ENCODE data around the gene TRIO.

TRIO gene

DNA sequence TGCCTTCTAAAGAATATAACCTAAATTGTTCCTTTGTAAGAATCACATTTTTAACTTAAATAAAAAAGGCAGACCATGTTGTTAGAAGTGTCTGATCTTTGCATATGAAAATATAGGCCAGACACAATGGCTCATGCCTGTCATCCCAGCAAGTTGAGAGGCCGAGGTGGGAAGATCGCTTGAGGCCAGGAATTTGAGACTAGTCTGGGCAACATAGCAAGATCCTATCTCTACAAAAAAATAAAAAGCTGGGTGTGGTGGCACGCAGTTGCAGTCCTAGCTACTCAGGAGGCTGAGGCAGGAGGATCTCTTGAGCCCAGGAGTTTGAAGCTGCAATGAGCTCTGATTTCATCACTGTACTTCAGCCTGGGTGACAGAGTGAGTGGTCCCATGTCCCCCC, 37.3 kb downstream of the TRIO start:
- peak overlapping the region; percentile 93 for H3K27ac ChIP-seq
- no peak for DNase-seq (ENCODE audit: low read depth, low spot score)

DNA sequence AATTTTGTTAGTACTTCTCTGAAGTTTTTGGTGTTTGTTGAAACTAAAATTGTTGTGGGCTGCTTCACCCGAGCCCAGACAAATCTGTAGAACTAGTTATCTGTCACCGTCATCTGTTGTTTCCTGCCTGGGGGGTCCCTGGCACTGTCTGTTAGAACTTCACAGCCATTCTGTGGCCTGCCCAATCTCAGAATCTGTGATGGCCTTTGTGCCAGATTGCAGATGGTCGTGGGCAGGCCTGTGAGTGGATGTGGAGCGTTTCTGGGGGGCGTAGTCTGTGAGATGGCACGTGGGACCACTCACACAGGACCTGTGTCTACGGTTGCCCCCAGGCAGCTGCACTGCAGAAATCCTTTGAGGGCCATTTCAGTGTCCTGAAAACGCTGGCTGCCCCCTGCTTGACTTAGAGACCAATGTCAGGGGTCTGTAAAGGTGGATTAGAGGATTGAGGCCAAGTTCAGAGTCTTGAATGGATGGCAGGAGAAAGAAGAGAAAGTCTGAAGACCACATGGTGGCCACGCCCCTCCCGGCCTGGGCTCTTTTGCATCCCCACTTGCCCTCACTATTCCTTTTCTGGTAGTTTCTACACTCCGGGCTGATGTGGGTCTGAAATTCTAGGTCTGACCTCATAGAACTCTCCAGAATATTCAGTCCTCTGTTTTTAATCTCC, 38.3 kb downstream of the TRIO start:
- no peak for DNase-seq (ENCODE audit: low read depth, low spot score)
- H3K27ac ChIP-seq, result peak overlapping the region; percentile 93

DNA sequence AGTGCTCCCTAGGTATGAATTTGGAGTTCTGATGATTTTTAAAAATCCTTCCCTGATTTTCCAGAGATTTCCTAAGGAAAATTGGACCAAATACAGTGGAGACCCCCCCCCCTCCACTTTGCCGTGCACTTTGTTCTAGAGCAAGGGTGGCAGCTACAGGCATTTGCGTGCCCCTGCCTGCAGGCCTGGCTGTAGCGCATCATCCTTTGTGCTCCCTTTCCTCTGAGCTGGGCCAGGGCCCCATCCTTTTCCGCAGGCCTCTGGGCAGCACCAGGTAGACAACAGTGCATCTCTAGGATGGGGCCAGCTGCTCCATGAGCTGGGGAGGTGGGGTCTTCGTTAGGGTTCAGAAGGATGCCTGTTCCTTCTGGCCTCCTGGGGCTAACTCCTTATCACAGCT, 39.6 kb downstream of the TRIO start:
- no peak for DNase-seq (ENCODE audit: low read depth, low spot score)
- H3K27ac ChIP-seq, result peak overlapping the region; percentile 93

DNA sequence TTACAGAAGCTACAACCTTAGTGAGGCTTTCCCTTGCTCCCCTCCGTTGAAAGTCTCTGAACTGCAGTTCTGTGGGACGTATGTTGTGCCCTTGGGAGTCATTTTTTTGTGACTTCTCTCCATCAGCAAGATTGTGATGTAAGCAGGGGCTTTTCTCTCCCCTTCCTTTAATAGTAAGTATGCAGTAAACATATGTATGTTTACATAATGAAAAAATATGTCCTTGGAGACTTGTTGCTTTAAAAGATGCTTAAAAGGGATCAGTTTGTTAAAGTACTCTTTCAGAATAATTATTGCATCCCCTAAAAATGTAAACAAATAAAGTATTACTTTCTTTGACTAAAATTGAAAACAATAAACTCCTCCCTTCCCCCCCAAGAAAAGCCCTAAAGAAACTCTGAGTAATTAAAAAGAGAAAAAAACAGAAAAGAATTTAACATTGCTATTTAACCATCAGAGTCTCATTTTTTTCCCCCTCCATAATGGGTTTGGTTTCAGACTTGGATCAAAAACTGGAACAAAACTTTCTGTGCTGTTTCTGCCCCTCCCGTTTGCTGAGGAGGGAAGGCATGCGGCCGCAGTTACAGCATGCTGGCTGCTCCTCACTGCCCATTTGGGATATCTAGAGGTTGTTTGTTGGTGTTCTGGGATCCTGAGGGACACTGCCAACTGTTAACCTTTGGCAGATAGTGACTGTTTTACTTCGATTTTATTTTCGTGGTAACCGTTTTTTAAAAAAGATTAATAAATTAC, 40.2 kb downstream of the TRIO start:
- peak overlapping the region; percentile 93 for H3K27ac ChIP-seq

DNA sequence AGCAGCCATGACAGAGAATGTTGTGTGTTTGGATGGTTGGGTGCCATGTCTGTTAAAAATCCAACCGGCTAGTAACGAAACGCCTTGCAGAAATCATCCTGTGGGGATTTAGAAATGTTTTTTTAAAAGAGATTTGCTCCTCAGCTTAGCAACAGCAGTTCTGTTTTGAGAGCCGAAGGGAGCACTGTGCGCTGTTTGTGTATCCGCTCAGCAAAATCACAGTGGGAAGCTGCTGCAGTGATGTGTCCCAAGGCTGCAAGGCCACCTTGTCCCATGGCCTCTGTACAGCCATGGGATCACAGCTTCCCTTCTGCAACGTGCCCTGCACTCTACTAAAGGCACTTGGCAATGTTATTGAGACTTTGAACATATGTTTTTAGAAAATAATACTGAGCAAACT, 40.9 kb downstream of the TRIO start:
- DNase-seq (ENCODE audit: low read depth, low spot score), result no peak
- peak overlapping the region; percentile 93 for H3K27ac ChIP-seq

More for the DNA sequence above, 40.2 kb downstream of the TRIO start:
- DNase-seq (ENCODE audit: low read depth, low spot score), result no peak

DNA sequence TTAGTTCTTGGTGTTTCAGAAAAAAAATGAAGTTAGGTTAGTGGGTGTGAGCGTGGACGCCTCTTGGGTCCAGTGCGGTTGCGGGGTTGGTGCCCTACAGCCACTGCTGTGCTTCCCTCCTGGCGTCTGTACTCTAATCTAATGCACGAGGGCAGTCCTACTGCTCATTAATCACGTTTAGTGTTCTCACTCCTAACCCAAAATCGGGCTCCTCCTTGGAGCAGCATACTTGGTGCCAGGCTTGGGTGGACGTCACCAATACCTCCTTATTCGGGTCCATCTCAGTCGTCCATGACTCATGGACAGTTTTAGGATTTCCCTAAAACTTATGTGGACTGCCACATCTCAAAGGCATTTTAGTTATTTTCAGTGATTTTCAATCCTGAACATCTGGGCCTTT, 41.6 kb downstream of the TRIO start:
- H3K27ac ChIP-seq, result peak overlapping the region; percentile 93
- DNase-seq (ENCODE audit: low read depth, low spot score), result no peak

DNA sequence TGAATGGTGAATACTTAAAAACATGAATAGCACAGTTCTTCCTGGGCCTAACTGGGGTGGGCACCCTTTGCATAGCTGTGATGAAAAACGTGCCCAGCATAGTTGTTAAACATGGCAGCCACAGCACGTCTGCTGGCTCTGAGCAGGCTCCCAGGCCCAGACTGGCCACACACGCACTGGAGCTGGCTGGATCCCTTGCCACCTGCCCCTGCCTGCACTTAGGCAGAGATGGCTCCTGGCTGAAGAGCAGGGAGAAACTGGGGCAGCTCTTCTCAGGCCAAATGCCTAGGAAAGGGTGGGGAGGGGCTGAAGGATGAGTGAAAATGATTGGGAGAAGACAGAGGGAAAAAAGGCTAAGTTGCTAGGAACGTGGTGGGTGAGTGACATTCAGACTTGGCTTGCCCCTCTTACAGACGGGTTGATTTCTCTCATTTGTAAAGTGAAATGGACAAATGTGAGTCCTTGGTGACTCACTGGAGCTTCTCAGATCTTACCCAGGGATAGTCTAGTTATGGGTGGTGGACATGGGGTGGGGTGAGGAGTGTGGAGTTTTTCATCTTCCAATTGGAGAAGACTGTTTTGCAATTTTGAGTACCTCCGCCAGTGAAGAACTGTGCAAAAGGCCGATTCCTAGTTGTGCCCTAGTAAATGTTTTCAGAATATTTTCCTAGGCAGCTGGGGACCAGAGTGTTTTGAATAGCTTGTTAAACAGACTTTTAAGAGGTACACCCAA, 42.4 kb downstream of the TRIO start:
- DNase-seq (ENCODE audit: low read depth, low spot score), result no peak

DNA sequence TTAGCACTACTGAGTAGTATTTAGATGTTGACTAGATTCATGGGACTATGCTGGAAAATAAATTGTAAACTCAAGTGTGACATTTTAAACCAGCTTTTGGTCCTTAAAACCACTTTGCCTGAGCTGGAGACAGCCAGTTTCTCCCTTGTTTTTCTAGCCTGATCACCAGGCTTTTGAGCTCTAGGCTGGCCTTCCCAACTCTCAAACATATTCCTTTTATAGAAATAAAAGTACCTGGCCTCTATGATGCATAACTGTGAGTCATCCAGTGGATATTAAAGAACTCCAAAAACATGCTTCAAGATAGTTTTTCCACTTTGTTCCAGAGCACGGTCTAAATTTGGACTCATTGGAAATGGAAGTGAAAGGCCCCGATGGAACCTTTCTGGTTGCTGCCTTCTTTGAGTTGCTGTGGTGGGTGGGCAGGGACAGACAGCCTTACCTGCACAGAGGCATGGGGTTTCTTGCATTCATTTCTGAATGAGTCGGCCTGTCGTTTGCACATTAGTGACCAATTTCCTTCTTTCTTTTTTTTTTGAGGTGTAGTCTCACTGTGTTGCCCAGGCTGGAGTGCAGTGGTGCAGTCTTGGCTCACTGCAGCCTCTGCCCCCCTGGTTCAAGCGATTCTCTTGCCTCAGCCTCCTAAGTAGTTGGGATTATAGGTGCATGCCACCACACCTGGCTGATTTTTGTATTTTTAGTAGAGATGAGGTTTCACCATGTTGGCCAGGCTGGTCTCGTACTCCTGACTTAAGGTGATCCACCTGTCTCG, 43.1 kb downstream of the TRIO start:
- peak overlapping the region; percentile 93 for H3K27ac ChIP-seq
- no peak for DNase-seq (ENCODE audit: low read depth, low spot score)

More for the DNA sequence above, 42.4 kb downstream of the TRIO start:
- peak overlapping the region; percentile 93 for H3K27ac ChIP-seq

DNA sequence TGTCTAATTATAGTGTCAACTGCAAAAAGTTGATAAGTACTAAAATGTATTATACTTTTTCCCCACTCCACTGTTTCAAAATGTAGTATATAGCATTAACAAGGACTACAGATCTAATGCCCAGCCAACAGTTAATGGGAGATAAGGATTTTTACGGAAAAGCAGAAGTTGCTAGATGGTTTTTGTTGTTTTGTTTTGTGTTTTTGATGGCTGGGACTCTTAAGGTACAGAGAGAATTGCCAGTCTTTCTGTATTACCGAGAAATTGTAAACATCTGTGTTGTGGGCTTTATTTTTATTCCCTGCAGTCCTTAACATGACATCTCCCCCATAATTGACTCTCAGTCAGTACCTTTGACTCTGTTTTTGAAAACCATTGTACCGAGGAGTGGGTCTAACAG, 44.0 kb downstream of the TRIO start:
- peak overlapping the region; percentile 93 for H3K27ac ChIP-seq
- DNase-seq (ENCODE audit: low read depth, low spot score), result no peak

DNA sequence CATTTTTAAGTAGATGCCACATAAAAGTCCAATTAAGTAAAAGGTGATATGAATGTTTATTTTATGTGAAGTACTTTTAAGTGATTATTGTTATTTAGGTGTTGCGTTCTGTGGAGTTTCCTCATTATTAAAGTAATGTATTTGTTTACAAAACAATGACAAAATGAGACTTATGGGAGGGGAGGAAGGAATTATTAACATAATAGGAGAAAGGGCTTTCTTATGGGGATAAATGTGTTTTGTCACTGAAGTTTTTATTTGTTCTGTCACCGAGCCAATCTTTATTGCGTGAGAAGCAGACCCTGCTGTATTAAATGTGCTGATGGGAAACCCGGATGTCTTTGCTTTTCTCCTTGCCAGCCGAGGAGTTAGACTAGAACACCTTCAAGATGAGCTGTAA, 44.5 kb downstream of the TRIO start:
- peak overlapping the region; percentile 93 for H3K27ac ChIP-seq
- no peak for DNase-seq (ENCODE audit: low read depth, low spot score)

DNA sequence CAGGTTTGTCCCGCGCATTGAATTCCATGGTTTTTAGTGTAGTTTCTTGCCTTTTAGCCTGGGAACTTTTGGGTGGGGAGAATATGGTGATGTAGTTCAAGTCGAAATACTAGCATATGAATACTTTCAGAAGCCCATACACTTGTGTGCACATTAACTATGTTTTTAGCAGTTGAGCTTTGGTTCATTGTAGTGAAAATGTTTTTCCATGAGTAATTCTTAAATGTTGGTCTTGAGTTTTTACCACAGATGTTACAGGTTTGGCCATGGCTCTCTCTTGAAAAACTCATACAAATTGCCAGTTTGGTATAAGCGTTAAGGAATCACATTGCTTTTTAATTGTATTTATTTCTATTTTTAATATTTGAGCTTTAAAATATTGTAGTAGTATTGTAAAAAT, 45.6 kb downstream of the TRIO start:
- H3K27ac ChIP-seq, result peak overlapping the region; percentile 93
- no peak for DNase-seq (ENCODE audit: low read depth, low spot score)

DNA sequence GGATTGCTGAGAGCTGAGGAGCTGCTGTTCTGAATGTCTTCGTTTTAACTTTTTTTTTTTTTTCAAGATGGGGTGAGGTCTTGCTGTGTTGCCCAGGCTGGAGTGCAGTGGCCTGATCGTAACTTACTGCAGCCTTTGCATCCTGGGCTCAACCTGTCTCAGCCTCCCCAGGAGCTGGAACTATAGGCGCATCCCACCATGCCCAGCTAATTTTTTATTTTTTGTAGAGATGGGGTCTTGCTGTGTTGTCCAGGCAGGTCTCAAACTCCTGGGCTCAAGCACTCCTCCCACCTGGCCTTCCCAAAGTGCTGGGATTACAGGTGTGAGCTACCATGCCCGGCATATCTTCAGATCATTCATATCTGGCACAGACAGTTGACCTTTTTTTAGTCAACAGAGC, 46.5 kb downstream of the TRIO start:
- H3K27ac ChIP-seq, result peak overlapping the region; percentile 93
- no peak for DNase-seq (ENCODE audit: low read depth, low spot score)

DNA sequence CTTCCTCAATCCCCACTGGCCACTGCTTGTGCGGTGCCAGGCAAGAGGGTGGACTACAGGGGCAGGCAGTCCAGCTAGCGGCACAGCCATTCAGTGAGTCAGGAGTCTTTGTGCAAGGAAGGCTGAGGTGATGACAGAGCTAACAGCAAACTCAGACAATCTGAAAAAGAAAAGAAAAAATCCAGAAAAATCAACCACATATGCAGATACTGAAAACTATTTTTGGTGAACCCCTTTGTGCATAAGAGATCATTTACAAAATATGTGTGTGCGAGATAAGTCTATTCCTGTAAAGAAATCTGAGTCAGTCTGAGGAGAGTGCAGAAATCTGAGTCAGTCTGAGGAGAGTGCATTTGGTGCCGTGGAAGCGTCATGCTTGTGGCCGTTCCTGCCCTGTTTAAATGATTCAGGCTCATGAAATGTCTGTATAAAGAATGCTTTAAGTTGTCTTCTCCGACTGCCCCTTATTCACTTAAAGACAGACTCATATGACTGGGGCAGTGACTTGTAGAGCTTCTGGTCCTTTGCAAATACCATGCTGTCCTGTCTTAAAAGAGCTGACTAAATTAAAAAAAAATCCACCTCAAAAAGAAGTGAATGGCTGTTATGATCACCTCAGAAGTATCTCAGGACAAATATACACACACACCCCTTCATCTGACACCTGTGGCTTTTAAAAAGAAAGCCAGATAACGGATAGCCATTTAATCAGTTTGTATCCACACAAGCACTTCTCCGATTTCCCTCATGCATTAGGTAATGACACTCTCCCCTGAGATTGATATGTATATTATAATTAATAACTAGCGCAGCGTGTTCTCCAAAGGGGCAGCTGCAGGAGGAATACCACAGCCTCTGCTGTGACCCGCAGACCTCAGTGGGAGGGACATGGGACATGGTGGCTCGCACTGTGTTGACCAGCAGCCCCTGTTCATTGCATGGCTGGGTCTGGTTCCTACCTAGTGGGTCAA, 47.3 kb downstream of the TRIO start:
- peak overlapping the region; percentile 93 for H3K27ac ChIP-seq
- peak; percentile 87 for DNase-seq (ENCODE audit: low read depth, low spot score)

DNA sequence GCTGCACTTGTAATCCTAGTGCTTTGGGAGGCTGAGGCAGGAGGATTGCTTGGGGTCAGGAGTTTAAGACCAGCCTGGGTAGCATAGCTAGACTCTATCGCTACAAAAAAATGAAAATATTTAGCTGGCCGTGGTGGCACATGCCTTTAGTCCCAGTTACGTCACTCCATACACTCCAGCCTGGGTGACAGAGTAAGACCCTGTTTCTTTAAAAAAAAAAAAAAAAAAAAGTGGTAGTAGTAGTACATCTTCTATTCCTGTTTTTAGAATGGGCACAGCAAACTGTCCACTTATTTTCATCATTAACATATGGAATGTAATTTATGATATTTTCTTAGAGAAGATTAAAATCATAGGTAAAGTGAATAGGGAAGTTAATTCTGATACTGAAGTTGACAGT, 48.2 kb downstream of the TRIO start:
- no peak for DNase-seq (ENCODE audit: low read depth, low spot score)
- H3K27ac ChIP-seq, result peak overlapping the region; percentile 93

DNA sequence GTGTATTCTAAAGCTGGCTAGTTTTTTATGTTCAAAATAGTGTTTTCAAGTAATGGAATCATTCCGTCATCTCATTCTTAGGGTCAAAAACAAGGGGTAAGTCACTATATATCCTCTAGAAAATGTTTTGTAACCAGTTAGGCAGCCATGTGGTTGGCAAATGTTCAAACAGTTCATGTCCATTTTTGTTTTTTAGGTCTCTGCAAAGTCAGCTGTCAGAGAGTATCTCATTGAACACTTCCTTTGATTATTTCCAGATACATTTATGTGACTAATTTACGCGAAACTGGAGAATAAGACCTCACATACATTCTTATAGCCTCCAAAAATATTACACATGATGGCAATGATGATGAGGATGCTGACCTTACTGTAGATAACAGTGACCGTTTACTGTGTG, 50.4 kb downstream of the TRIO start:
- no peak for DNase-seq (ENCODE audit: low read depth, low spot score)
- H3K27ac ChIP-seq, result no peak overlapping the region

DNA sequence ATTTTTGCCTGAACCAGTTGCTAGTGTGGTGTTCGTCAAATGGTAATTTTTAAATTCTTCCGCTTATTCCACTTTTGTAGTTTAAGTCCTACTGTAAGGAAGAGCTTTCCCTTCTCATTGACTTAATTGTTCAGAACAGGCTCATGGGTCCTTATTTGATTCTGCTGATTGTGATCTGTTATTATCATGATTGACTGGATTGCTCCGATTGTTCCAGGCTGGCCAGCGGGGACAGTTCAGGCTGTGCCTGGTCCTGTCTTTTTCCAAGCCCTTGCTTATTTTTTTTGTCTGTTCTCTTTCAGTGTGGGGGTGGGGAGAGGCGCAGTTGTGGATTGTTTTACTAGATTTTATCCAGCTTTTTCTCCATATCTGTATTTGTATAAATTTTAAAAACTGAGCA, 52.4 kb downstream of the TRIO start:
- DNase-seq (ENCODE audit: low read depth, low spot score), result no peak
- no peak overlapping the region for H3K27ac ChIP-seq

DNA sequence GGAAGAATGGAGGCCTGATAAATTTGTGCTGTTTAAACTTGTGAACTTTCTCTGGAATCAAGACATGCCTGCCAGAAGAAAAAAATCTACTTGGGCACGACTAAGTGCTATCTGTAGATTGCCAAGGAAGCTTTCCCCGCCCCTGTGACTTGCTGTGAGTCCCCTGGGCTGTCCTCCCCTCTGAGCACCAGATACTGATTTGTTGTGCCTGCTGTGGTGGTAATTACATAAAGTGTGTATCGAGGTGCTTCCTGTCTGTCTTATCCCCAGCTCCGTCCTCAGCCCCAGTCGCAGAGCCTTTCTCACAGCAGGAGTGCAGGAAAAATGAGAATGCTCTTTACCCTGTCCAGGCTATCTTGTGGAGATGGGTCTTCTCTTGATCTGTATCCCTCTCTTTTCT, 53.9 kb downstream of the TRIO start:
- DNase-seq (ENCODE audit: low read depth, low spot score), result no peak
- no peak overlapping the region for H3K27ac ChIP-seq

DNA sequence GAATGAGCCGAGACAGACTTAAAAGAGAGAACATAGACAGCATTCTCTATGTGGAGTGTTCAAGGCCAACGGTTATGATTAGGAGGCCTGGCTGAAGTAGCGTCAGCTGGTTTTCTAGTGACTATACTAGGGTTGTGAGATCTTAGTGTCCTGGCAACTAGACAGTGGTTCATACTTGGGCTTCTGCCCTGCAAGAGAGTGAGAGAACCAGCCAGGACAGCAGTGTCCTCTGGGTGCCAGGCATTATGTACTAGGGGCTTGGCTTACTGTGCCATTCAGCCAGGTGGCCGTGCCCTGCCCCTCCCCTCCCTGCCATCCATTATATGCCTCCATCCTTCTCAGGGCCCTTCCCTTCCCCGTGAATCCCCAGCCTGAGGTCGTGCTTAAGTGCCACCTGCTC, 56.8 kb downstream of the TRIO start:
- DNase-seq (ENCODE audit: low read depth, low spot score), result no peak
- H3K27ac ChIP-seq, result no peak overlapping the region

DNA sequence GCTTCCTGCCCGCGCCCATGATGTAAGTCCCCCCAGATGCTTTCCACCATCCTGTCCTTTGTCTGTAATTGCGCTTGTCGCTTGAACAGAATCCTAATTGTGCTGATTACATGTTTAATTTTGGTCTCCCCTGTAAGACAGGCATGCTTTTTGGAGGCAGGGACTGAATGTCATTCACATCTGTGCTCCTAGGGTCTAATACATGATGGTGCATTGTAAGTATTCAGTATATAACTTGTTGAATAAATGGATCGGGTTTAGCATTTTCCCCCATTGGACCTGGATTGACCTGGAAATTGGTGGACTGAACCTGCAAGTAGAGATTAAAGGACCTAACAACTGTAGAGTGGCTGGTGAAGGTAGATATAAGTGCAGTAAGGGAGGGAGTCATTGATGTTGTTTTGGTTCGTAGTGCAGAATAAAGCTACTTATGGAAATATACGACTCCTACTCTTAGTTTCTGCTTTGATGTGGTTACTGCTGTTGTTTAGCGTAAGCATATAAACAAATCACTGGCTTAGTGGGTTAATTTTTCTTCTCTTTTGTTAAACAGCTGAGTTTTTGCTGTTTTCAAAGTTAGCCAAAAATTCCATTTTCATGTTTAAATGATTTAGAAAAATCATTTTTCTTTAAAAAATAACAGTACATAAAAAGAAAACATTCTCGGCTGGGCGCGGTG, 57.3 kb downstream of the TRIO start:
- H3K27ac ChIP-seq, result no peak overlapping the region
- no peak for DNase-seq (ENCODE audit: low read depth, low spot score)
